GM21529 (cell line): ENCODE measurements around the gene MICAL2.
"Not testable (repeated sequence)": the region's sequence is repeated elsewhere in the genome, so short reads cannot be mapped to it uniquely, and the experiment has no call there.

Experiments
- ATAC-seq: cut with Tn5 transposase; IDR thresholded peaks from one replicate; pipeline ENCODE4 v1.9.1; 2021; ENCODE audit not compliant: unreplicated experiment

The MICAL2 gene

DNA sequence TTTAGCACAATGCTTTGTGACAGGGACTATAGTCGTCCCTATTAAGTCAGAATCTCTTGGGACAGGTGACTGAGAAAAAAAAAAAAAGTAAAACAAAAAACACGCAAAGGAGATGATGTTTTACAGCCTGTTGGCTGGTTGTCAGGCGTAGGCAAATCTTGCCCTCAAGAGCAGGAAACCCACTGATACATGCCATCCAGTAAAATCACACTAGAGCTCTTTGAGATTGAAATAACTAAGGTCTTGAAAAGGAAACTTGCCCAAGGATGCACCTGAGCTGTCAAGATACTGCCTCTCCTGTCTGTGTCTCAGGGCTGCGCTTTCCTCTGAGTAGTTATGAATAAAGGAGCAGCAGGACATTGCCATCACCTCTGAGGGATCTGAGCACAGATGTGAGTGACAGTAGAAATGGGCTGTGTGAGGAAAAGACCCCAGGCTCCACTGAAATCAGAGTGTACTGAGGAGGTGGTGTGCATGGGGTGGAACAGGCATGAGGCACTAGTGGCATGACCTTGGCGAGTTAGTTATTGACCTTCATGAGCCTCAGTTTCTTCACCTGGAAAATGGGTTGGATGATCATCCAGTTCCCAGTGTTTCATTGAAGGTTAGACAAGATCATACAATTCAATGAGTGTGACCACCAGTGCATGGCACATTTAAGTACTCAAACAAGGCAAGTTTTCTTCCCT, 23.3 kb downstream of the MICAL2 start:
- ATAC-seq, result peak; percentile 46

- no peak for ATAC-seq
Observed at GRCh38 chr11:12134236-12134585, 23.8 kb downstream of the MICAL2 start.

DNA sequence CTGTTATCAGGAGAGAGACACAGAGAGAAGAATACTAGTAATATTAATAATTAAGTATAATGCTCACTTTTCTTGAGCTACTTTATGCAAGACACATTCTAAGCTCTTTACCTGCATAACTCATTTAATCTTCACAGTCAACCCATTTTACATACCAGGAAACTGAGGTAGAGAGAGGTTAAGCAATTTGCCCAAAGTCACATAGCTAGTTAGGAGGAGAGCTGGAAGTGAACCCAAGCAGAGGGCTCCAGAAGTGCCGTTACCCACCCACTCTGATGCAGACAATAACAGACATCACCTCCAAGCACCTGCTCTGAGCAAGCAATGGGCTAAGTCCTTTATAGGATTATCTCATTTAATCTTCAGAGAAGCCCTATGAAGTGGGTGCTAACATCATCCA, 24.8 kb downstream of the MICAL2 start:
- no peak for ATAC-seq

DNA sequence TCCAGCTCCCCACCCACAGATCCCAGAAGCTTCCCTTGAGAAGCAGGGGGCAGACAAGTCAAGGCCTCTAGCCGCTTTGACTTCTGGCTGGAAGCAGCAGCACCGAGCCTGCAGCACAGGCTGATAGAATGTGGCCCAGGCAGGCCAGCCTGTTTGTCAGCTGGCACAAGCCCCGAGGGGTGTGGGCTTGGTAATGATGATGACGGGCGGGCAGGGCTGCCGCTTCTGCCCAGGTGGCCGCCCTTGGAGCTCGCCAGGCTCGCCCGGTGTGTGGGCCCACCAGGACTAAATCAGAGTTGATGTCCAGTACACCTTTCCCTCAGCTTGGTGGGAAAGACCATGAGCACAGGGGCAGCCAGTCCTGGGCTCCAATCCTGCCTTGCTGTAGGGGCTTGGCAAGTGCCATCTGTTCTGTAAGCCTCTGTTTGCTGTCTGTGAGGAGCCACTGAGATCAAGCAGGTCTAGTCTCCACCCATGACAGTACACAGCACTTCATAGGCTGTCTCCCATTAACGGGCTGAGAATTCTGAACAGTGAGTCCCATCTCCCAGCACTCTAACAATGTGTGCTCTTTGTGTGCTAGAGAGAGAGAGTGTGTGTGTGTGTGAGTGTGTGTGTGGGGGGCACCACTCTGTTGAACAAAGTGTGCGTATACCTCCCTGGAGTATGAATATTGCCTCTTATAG, 26.8 kb downstream of the MICAL2 start:
- ATAC-seq, result no peak

GRCh38 chr11:12137938-12138731, 27.7 kb downstream of the MICAL2 start:
- no peak for ATAC-seq

GRCh38 chr11:12139144-12139881, 28.9 kb downstream of the MICAL2 start:
- ATAC-seq, result no peak

- no peak for ATAC-seq
Observed at GRCh38 chr11:12140186-12140793, 29.9 kb downstream of the MICAL2 start.

DNA sequence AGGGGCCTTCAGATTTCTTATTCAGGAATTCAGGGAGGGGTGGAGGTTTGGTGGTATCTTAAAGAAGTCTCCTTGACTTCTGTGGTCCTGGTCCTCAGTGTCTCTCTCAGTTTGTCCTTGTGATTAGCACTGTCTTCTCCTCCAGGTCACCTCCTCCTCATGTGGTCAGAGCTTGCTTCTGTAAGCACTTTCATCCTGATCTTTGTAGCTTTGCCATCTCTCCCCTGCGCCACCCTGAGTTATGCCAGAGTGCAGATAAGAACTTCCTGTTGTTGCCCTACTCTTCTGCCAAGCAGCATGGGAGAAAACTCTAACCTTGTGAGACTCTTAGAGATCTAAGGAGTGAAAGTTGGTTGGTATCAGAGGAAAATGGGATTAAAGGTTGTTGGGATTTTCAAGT, 30.9 kb downstream of the MICAL2 start:
- no peak for ATAC-seq

GRCh38 chr11:12142176-12142575, 31.8 kb downstream of the MICAL2 start:
- no peak for ATAC-seq

DNA sequence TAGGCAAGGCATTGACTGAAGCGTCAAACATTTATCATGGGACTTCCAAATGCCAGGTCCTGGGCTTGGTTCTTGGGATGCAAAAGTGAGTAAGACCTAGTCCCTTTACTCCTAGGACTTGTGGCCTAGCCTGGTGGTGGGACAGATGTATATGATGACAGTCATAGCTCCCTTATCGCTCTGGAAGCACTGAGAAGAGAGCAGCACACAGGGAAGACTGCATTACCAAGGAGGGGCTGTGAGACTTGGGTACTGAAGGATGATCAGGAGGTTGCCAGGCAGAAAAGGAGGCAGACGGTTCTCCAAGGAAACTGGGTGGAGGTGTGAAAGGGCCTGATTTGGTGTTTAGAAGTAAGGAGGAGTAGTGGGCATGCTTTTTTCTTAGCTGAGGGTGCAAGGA, 32.5 kb downstream of the MICAL2 start:
- ATAC-seq, result no peak

DNA sequence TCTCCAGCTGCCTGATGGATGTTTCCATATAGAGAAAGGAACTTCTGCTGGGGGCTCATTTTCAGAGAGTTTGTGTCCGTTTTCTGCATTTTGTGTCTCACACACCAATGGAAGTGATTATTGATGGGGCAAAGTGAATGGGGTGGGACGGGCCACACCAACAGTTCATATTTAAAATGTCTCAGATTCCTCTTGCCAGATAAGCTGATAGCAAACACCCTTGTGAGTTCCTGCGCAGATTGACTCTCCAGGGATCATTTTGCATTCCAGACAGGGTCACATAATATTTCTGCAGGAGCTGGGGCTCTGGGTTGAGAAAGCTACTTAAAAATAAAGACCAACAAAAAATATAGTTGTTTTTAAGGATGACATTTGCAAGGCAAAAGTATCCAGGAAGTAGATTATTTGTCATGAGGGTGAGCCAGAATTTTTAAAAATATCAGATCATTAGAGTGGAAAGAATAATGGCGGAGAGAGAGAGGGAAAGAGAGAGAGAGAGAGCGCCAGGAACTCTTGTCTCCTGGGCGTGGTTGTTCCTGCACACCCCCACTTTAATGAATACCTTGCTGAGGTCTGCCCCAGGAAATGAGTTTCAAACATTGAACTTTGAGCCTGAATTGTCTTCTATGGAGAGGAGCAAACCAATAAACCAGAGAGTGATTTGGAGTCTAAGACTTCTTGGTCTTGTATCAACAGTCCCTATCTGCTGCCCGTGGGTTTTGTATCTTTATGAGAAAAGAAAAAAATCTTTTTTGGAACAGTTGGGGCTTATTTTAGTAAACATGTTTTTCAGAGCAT, 33.3 kb downstream of the MICAL2 start:
- no peak for ATAC-seq

DNA sequence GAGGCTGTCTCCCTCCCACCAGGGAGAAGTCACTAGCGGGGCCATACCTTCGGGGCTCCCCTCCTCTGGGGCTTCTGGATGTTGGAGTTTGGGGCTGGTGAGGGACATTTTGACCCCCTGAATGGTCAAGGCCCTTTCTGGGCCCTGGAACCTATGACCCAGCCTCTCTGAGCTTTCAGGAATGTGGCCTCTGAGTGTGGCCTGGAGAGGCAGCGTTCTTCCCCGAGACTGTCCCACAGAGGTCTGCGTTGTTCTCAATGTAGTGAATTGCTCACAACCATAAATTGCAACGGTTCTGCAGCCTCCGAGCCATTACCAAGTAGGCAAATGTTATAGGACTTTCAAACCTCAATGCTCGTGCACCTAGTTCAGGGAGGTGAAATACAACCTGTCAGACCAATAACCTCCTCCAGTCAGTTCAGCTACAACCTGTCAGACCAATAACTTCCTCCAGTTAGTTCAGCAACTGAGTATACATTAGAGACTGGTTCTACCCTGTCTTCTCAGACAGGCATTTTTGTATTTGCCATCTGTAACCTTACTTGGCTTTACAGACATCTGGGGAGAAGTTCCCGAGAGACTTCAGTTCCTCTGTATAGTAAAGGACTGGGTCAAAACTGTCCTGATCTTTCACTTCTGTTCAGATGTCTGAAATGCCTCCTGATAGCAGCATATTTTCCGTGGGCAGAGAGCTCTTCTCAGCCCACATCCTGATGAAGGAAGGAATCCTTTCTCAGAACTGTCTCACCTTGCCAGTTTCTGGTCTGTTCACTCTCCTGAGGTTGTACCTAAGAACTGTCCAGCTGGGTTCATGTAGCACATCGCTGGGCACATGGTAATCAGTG, 34.2 kb downstream of the MICAL2 start:
- no peak for ATAC-seq

- ATAC-seq, result not testable (repeated sequence)
Observed at GRCh38 chr11:12146678-12147077, 36.3 kb downstream of the MICAL2 start.

GRCh38 chr11:12147827-12148226, 37.4 kb downstream of the MICAL2 start:
- no peak for ATAC-seq

- ATAC-seq, result no peak
Observed at GRCh38 chr11:12148466-12148865, 38.1 kb downstream of the MICAL2 start.

DNA sequence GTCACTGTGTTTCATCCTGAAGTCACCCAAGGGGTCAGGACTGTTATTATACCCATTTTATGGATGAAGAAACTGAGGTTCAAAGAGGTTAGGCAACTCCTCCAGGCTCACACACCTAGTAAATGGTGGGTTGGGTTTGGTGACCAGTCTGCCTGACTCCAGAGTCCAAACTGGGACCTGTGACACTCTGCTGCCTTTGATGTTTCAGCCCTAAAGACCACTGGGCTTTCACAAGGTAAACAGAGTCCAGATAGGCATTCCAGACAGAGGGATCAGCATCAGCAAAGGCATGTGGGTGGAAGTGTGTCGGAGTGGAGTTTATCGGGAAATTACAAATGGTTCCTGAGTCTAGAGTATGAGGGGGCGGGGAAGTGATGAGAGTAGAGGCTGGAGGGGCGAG, 38.5 kb downstream of the MICAL2 start:
- no peak for ATAC-seq

DNA sequence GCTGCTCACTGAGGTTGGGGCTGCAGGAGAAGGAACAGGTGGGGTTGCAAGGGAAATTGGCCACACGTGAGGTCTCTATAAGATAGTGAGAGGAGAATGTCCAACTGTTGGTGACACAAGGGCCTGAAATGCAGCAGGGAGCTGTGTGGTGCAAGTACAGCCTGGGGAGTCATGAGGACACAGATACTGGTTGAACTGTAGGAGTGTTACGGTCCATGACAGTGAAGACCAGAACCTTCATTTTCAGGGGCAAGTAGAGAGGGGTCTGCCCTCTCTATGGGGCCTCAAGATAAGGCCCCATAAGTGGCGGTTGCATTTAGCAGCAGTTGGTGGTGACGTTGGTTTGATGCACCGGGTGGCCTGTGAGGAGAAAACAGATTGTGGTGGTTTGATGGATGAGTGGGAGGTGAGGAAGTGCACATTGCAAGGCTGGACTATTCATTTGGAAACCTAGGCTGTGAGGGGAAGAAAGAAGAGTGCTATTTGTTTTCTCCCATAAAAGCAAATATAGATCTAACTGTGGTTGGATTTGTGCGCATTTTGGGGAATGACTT, 39.4 kb downstream of the MICAL2 start:
- peak; percentile 77 for ATAC-seq

DNA sequence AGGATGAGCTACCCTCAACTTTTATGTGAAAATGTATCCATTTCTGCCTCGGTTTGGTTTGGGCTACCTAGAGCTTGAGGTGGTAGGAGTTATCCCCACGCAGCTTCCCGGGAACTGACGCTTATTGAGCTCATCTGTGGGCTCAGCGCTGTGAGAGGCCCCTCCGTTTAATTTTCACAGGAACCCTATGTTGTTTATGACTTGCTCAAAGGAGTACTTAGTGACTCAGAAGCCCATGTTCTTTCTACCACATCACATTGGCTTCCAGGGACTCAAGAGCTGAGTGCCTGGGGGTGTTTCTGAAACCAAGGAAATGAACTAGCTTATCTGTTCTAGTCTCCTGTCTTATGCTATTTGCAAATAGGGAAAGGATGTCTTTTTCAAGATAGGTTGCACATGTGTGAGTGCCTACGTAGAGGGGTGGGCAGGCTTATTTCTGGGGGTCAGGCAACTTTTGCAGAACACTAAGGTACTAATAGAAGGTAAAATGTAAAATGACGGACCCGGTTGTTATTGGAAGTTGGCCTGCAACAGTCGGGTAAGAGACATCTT, 40.5 kb downstream of the MICAL2 start:
- ATAC-seq, result no peak

DNA sequence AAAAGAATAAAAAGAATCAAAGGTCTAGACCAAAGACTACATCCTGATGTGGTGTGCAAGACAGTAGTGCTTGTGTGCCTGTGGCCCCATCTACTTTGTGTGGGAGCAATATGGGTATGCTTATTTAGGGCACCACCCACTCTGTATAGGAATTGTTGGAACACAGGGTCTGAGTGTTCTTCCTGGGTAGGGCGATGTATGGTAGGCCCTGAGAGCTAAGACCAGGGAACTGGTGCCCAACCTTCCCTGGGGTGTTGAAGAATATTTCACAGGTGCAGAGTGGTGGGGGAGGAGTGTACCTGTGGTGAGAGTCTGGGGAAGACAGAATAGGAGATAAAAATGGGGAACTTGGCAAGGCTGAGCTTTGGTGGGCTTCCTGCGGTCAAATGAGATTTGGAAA, 41.9 kb downstream of the MICAL2 start:
- no peak for ATAC-seq
